Heart left ventricle (tissue), 13 donors: Measurements from ENCODE around the gene BCL11A.

Source experiments
- CTCF ChIP-seq, 12 donors: fragments of 200-600 bp; sonication (generic) in 4 of 12; IDR thresholded peaks; one replicate each; pipeline versions ENCODE4 v1.5.0 to v1.8.0; 2018 to 2022; ENCODE audit warnings: antibody characterized with exemption in 12 of 12, mild to moderate bottlenecking in 5 of 12
- POLR2A ChIP-seq, 2 donors: fragments of 450-650 bp; IDR thresholded peaks; one replicate each; pipeline ENCODE4 v1.6.1; 2017; ENCODE audit warnings: antibody characterized with exemption in 2 of 2, mild to moderate bottlenecking in 2 of 2, moderate library complexity in 2 of 2
- donor health status: ischemic (EF 13 %, LVEDD 7.1; RV severe dilation, severe dysfunction).
- donor health status: DM: no; HTN: yes; CAD: no.
- donor health status: DM: no; HTN: no; CAD: no.
- donor health status: ischemic (EF 25% LVEDD 6.9; RV normal size, moderate dysfunction).
- donor health status: ischemic (EF 25% LVEDD 5.7; RV mildly dilated, moderate dysfunction).
- donor health status: ischemic (EF 35%, LVEDD 5.7; RV mildly dilated, moderate dysfunction).
- donor health status: nonischemic (EF 11% LVEDD 7.7; RV severe dilation, severe dysfunction).
- donor health status: DM: yes; HTN: yes; CAD: no.
- donor health status: PGD.
- donor health status: ischemic (EF 29% LVEDD 5.4; RV normal size, mild dysfunction).
- donor health status: nonischemic (EF 23%, LVEDD 6.1; RV moderate dilation, normal function).

- TF ChIP-seq CTCF (IDR thresholded peaks at IDR 0.05) (no peak), POLR2A (IDR thresholded peaks at IDR 0.05) (no peak)
These were observed 34.9 kb downstream of the BCL11A start for GRCh38 chr2:60518567-60518966.
